ENCODE measurements around the gene TATDN2. TPM values are rescaled to one million over a fixed set of nuclear protein-coding genes. Genes with fewer than 3 reads are reported as not detected.
"Not testable (repeated sequence)": the region's sequence is repeated elsewhere in the genome, so short reads cannot be mapped to it uniquely, and the experiment has no call there.

Gene TATDN2
- total RNA-seq, 2 donors from 2014 or later = 29.5 to 38.7 TPM

DNA sequence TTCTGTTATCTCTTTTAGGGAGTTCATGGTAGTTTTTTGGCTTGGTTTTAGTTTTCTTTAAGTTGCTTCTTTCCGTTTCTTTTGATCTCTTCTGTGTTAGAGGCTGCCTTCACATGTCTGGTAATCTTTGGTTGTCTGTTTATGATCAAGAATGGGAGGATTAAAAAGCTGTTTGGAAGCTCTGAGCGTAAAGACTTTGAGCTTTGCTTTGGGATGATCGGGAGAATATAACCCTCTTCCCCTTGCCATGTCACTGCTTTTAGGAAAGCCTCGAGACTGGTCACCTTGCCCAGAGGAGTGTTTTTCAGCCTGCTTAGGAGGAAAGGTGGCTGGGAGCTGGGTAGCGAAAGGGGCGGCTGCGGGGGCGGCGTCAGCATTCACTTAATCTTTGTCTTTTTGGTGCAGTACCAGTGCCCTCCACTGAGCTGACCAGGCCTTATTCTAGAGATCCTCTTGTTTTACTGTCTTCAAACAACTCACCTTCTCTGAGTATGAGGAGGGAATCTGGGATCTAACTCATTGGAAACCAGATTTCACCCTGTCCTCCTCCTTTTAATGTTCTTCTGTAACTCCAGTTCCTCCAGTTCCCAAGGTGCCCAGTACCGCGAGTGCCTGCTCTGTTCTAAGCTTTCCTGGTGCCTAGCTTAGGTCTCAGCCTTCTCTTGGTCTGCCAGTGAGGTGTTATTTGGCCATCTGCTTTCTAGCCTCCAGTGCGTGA, 15.5 kb downstream of the TATDN2 start:
- DNase-seq (ENCODE audit: low spot score) (no peak), ATAC-seq (ENCODE audit: insufficient number of reproducible peaks, low FRiP score, low read depth) (no peak)
- Histone ChIP-seq H3K9me3 (no peaks in the 10 kb centered on the region), H3K27me3 (replicated peaks; ENCODE audit: insufficient read depth) (no peaks in the 10 kb centered on the region), H3K4me3 (no peak overlapping the region), H3K4me1 (ENCODE audit: control insufficient read depth in 1 of 2, low read depth in 2 of 2) (peaks cover 7 to 39% of the 10 kb centered on the region in 2 donors), H3K36me3 (peaks cover 14% of the 10 kb centered on the region), H3K27ac (no peak overlapping the region)
- TF ChIP-seq, protein P1, sequence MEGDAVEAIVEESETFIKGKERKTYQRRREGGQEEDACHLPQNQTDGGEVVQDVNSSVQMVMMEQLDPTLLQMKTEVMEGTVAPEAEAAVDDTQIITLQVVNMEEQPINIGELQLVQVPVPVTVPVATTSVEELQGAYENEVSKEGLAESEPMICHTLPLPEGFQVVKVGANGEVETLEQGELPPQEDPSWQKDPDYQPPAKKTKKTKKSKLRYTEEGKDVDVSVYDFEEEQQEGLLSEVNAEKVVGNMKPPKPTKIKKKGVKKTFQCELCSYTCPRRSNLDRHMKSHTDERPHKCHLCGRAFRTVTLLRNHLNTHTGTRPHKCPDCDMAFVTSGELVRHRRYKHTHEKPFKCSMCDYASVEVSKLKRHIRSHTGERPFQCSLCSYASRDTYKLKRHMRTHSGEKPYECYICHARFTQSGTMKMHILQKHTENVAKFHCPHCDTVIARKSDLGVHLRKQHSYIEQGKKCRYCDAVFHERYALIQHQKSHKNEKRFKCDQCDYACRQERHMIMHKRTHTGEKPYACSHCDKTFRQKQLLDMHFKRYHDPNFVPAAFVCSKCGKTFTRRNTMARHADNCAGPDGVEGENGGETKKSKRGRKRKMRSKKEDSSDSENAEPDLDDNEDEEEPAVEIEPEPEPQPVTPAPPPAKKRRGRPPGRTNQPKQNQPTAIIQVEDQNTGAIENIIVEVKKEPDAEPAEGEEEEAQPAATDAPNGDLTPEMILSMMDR (IDR thresholded peaks at IDR 0.05) = peak; percentile 55

- ATAC-seq (ENCODE audit: insufficient number of reproducible peaks, low FRiP score, low read depth) (no peak), DNase-seq (ENCODE audit: low spot score) (no peak)
- TF ChIP-seq, protein P1 (IDR thresholded peaks at IDR 0.05) = no peak
- Histone ChIP-seq H3K9me3 (no peaks in the 10 kb centered on the region), H3K4me3 (no peak overlapping the region), H3K27ac (no peak overlapping the region), H3K36me3 (peaks cover 14% of the 10 kb centered on the region), H3K4me1 (ENCODE audit: control insufficient read depth in 1 of 2, low read depth in 2 of 2) (peaks cover 7 to 39% of the 10 kb centered on the region in 2 donors), H3K27me3 (replicated peaks; ENCODE audit: insufficient read depth) (no peaks in the 10 kb centered on the region)
Measured at GRCh38 chr3:10265833-10266232, 17.6 kb downstream of the TATDN2 start.

DNA sequence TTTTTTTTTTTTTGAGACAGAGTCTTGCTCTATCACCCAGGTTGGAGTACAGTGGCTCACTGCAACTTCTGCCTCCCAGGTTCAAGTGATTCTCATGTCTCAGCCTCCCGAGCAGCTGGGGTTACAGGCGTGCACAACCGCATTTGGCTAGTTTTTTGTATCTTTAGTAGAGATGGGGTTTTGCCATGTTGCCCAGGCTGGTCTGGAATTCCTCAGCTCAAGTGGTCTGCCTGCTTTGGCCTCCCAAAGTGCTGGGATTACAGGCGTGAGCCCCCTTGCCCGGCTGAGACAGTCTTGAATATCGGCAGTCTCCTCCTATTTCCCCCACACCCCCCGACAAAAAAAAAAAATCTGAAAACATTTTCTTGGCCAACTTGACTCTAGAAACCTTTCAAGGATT, 18.7 kb downstream of the TATDN2 start:
- not testable (repeated sequence) for H3K9me3 ChIP-seq; DNase-seq (ENCODE audit: low spot score); H3K27me3 ChIP-seq (replicated peaks; ENCODE audit: insufficient read depth); H3K27ac ChIP-seq; ATAC-seq (ENCODE audit: insufficient number of reproducible peaks, low FRiP score, low read depth); H3K4me3 ChIP-seq
- Histone ChIP-seq H3K36me3 (peaks cover 24% of the 10 kb centered on the region), H3K4me1 (ENCODE audit: control insufficient read depth in 1 of 2, low read depth in 2 of 2) (peaks cover 7 to 33% of the 10 kb centered on the region in 2 donors)

- Histone ChIP-seq H3K27ac (no peak overlapping the region), H3K36me3 (peaks cover 24% of the 10 kb centered on the region), H3K9me3 (no peaks in the 10 kb centered on the region), H3K4me1 (ENCODE audit: control insufficient read depth in 1 of 2, low read depth in 2 of 2) (peaks cover 11 to 34% of the 10 kb centered on the region in 2 donors), H3K27me3 (replicated peaks; ENCODE audit: insufficient read depth) (no peaks in the 10 kb centered on the region), H3K4me3 (no peak overlapping the region)
- TF ChIP-seq, protein P1 (IDR thresholded peaks at IDR 0.05) = no peak
- DNase-seq (ENCODE audit: low spot score) (no peak), ATAC-seq (ENCODE audit: insufficient number of reproducible peaks, low FRiP score, low read depth) (no peak)
Measured at GRCh38 chr3:10268116-10268515, 19.9 kb downstream of the TATDN2 start.

DNA sequence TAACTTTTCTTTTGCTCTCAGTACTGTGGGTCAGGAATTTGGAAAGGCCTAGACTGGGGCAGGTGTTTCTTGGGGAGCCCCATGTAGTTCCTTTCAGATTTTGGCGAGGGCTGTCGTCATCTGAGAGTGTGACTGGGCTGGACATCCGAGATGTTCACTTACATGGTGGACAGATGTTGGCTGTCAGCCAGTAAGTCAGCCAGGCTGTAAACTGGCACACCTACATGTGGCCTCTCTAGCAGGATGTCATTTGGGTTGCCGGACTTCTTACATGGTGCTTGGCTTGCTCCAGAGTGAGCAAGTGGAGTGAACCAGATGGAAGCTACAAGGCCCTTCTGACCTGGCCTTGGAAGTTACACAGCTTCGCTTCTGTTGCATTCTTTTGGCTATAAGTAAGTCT, 20.7 kb downstream of the TATDN2 start:
- ATAC-seq (ENCODE audit: insufficient number of reproducible peaks, low FRiP score, low read depth) = no peak
- H3K27ac ChIP-seq = no peak overlapping the region
- TF ChIP-seq, protein P1 (IDR thresholded peaks at IDR 0.05) = no peak
- no peak for DNase-seq (ENCODE audit: low spot score)
- H3K4me1 ChIP-seq (ENCODE audit: control insufficient read depth in 1 of 2, low read depth in 2 of 2) = peaks cover 16 to 35% of the 10 kb centered on the region in 2 donors
- no peaks in the 10 kb centered on the region for H3K27me3 ChIP-seq (replicated peaks; ENCODE audit: insufficient read depth)
- peaks cover 24% of the 10 kb centered on the region for H3K36me3 ChIP-seq
- H3K4me3 ChIP-seq = no peak overlapping the region
- no peaks in the 10 kb centered on the region for H3K9me3 ChIP-seq

DNA sequence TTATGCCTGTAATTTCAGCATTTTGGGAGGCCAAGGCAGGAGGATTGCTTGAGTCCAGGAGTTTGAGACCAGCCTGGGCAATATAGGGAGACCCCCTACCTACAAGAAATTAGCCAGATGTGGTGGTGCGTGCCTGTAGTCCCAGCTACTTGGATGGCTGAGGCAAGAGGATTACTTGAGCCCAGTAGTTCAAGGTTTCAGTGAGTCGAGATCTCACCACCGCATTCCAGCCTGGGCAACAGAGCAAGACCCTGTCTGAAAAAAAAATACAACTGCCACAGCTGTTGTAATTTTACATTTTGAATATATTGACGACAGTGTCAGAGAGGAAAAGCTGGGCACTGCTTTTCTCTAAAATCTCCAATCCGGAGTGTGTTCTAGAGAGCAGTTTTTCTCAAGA, 21.2 kb downstream of the TATDN2 start:
- ATAC-seq (ENCODE audit: insufficient number of reproducible peaks, low FRiP score, low read depth) = no peak
- Histone ChIP-seq H3K9me3 (no peaks in the 10 kb centered on the region), H3K4me3 (no peak overlapping the region), H3K27ac (no peak overlapping the region), H3K36me3 (peaks cover 24% of the 10 kb centered on the region), H3K27me3 (replicated peaks; ENCODE audit: insufficient read depth) (no peaks in the 10 kb centered on the region), H3K4me1 (ENCODE audit: control insufficient read depth in 1 of 2, low read depth in 2 of 2) (peaks cover 19 to 40% of the 10 kb centered on the region in 2 donors)
- no peak for DNase-seq (ENCODE audit: low spot score)
- TF ChIP-seq, protein P1 (IDR thresholded peaks at IDR 0.05) = no peak

DNA sequence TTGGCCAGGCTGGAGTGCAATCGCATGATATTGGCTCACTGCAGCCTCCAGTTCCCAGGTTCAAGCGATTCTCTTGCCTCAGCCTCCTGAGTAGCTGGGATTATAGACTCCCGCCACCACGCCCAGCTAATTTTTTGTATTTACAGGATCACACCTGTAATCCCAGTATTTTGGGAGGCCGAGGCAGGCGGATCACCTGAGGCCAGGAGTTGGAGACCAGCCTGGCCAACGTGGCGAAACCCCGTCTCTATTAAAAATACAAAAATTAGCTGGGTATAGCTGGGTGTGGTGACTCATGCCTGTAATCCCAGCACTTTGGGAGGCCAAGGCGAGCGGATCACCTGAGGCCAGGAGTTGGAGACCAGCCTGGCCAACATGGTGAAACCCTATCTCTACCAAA, 24.2 kb downstream of the TATDN2 start:
- peaks cover 17 to 31% of the 10 kb centered on the region in 2 donors for H3K4me1 ChIP-seq (ENCODE audit: control insufficient read depth in 1 of 2, low read depth in 2 of 2)
- not testable (repeated sequence) for H3K9me3 ChIP-seq; ATAC-seq (ENCODE audit: insufficient number of reproducible peaks, low FRiP score, low read depth); H3K27ac ChIP-seq; DNase-seq (ENCODE audit: low spot score); H3K27me3 ChIP-seq (replicated peaks; ENCODE audit: insufficient read depth); H3K4me3 ChIP-seq
- H3K36me3 ChIP-seq = peaks cover 34% of the 10 kb centered on the region

Data from thoracic aorta (tissue), 2 donors.